Thymus (tissue), 11 donors: ENCODE results near the gene TMEM132D. TPM values are rescaled to one million over a fixed set of nuclear protein-coding genes. Genes with fewer than 3 reads are reported as not detected.

Experiments
- DNase-seq, 9 donors: peaks; one replicate each; pipeline ENCODE4 v3.0.0-alpha.2; 2013; ENCODE audit warnings: low spot score in 9 of 9, low read depth in 6 of 9, missing footprints in 1 of 9
- H3K27ac ChIP-seq, 2 donors: one replicate each; pipeline ENCODE4 v1.5.1; 2013; ENCODE audit warnings: control low read depth in 1 of 2, low read depth in 1 of 2, low read length in 1 of 2, mild to moderate bottlenecking in 1 of 2, moderate library complexity in 1 of 2
- H3K27me3 ChIP-seq, 2 donors: one replicate each; pipeline ENCODE4 v1.5.1; 2013; ENCODE audit warnings: low read length in 1 of 2; ENCODE audit not compliant: control insufficient read depth in 2 of 2, insufficient read depth in 1 of 2
- H3K36me3 ChIP-seq, 2 donors: one replicate each; pipeline ENCODE4 v1.5.1; 2013; ENCODE audit warnings: low read length in 1 of 2, mild to moderate bottlenecking in 1 of 2, moderate library complexity in 1 of 2; ENCODE audit not compliant: control insufficient read depth in 2 of 2, insufficient read depth in 2 of 2
- H3K4me1 ChIP-seq, 2 donors: one replicate each; pipeline ENCODE4 v1.5.1; 2013; ENCODE audit warnings: low read length in 2 of 2; ENCODE audit not compliant: control insufficient read depth in 2 of 2, insufficient read depth in 2 of 2
- H3K4me3 ChIP-seq, 2 donors: one replicate each; pipeline ENCODE4 v1.5.1; 2013; ENCODE audit warnings: low read length in 2 of 2, control low read depth in 1 of 2, mild to moderate bottlenecking in 1 of 2
- H3K9me3 ChIP-seq, 2 donors: one replicate each; pipeline ENCODE4 v1.5.1; 2013; ENCODE audit warnings: low read length in 1 of 2, mild to moderate bottlenecking in 1 of 2; ENCODE audit not compliant: control insufficient read depth in 2 of 2, insufficient read depth in 1 of 2
- WGBS: extraction: QIAGEN DNeasy Blood & Tissue Kit; methylation state at CpG from one replicate; pipeline ENCODE4 v1.1.7; 2013; 5-methylcytosine and 5-hydroxymethylcytosine counted together
- polyA plus RNA-seq: library from polyadenylated mRNA; stranded (reverse); fragments of 200-250 nt; gene quantifications from one replicate; pipeline ENCODE4 v1.2.3, GENCODE V29; 2013
- total RNA-seq: library from RNA; stranded (reverse); fragments of 120-200 nt; gene quantifications from one replicate; pipeline ENCODE4 v1.2.4, GENCODE V29; 2013
- donor health status: healthy.

Gene TMEM132D
- total and polyA plus RNA-seq, 2 donors, result 0.02 TPM; not detected in 1

DNA sequence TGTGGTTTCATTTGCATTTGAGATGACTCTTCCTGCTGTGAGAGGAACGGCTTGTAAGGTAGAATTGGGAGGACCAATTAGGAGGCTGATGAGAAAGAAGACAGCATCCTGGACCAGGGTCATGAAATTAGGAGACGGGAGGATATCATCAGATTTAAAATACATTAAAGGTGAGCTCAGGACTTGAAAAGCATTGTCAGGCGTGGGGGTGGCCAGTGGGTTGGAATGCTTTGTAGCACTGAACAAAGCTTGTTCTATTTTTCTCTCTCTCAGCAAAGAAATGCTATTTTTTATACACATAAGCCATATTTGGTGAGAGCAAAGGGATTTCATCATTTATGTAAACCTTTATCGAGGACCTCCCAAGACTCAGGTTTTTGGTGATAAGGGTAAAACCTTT, 157.5 kb downstream of the TMEM132D start:
- Histone ChIP-seq H3K9me3 (peaks cover 0 to 6% of the 10 kb centered on the region in 2 donors), H3K27me3 (no peaks in the 10 kb centered on the region), H3K27ac (no peak overlapping the region), H3K36me3 (no peaks in the 10 kb centered on the region), H3K4me3 (no peak overlapping the region), H3K4me1 (no peaks in the 10 kb centered on the region)
- 85% methylated on average over 4 of the region's 4 CpGs for WGBS
- DNase-seq, result no peak

DNA sequence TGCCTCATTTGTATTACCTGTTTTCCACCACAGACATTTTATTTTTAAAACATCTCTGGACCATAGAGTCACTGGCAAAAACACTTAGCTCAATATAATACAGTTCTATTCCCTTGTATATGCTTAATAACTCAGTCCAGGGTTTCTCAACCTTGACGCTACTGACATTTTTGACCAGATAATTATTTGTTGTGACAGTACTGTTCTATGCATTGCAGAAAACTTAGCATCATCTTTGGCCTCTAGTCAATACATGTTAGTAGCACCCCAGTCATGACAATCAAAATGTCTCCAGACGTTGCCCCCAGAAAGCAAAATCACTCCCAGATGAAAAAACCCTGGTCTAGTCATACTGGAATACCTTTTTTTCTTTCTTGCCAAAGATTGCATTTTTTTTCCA, 174.7 kb downstream of the TMEM132D start:
- peaks cover 0 to 13% of the 10 kb centered on the region in 2 donors for H3K9me3 ChIP-seq
- no peaks in the 10 kb centered on the region for H3K4me1 ChIP-seq
- no peak overlapping the region for H3K27ac ChIP-seq
- H3K36me3 ChIP-seq, result no peaks in the 10 kb centered on the region
- no peaks in the 10 kb centered on the region for H3K27me3 ChIP-seq
- WGBS, result 87% methylated on average over 2 of the region's 2 CpGs
- no peak overlapping the region for H3K4me3 ChIP-seq
- DNase-seq, result no peak

DNA sequence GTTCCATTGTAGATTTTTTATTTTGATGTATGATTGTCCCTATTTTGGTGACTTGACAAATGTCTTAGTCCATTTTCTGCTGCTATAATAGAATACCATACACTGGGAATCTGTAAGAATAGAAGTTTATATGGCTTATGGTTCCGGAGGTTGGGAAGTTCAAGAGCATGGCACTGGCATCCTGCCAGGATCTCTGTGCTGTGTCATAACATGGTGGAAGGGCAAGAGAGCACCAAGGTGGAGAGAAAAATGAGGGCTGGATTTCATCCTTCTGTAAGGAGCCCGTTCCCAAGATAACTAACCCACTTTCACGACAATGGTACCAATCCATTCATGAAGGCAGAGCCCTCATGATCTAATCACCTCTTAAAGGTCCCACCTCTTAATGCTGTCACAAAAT, 176.7 kb downstream of the TMEM132D start:
- H3K4me1 ChIP-seq, result no peaks in the 10 kb centered on the region
- no peak overlapping the region for H3K27ac ChIP-seq
- H3K36me3 ChIP-seq, result no peaks in the 10 kb centered on the region
- no peak overlapping the region for H3K4me3 ChIP-seq
- no peak for DNase-seq
- H3K9me3 ChIP-seq, result peaks cover 0 to 10% of the 10 kb centered on the region in 2 donors
- WGBS, result 96% methylated on average over 3 of the region's 3 CpGs
- H3K27me3 ChIP-seq, result no peaks in the 10 kb centered on the region

DNA sequence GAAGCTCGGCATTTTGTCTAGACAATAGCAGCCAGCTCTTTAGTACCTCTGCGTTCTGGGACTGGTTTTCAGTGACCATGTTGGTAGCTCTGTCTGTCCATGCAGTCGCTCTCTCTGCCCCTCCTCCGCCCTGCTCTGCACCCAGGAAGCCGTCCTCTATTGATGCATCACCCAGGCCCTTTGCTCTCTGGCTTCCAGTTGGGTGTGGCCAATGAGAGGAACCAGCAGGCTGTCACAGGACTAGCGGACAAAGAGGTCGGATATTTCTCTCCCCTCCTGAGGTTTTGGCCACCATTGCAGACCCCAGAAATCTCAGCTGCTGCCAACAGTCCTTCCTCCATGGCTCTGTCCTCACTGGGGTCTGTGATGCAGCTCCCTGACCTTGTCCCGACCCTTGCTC, 180.6 kb downstream of the TMEM132D start:
- WGBS, result 88% methylated on average over 8 of the region's 8 CpGs
- H3K27me3 ChIP-seq, result no peaks in the 10 kb centered on the region
- no peak overlapping the region for H3K4me3 ChIP-seq
- peaks cover 0 to 14% of the 10 kb centered on the region in 2 donors for H3K9me3 ChIP-seq
- DNase-seq, result no peak
- H3K27ac ChIP-seq, result no peak overlapping the region
- no peaks in the 10 kb centered on the region for H3K36me3 ChIP-seq
- H3K4me1 ChIP-seq, result no peaks in the 10 kb centered on the region

DNA sequence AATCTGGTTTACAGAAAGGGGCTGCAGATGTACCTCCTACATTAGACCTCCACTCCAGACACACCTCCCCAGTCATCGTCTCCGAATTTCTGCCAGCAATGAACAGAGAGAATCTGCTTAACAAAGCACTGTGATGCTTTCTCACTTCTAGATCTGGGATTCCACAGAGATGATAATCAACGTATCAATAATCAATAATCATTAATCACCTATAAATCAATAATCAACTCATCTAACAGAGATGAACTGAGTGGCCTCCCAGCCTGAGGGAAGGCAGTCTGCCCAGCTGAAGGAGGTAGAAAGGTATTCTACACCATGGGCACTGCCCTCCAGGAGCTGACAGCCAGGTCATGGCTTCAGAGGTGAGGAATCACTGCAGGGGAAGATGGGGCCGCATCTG, 183.2 kb downstream of the TMEM132D start:
- no peaks in the 10 kb centered on the region for H3K27me3 ChIP-seq
- 93% methylated on average over 4 of the region's 4 CpGs for WGBS
- H3K27ac ChIP-seq, result no peak overlapping the region
- no peaks in the 10 kb centered on the region for H3K4me1 ChIP-seq
- H3K9me3 ChIP-seq, result peaks cover 0 to 14% of the 10 kb centered on the region in 2 donors
- H3K36me3 ChIP-seq, result no peaks in the 10 kb centered on the region
- H3K4me3 ChIP-seq, result no peak overlapping the region
- DNase-seq, result no peak

DNA sequence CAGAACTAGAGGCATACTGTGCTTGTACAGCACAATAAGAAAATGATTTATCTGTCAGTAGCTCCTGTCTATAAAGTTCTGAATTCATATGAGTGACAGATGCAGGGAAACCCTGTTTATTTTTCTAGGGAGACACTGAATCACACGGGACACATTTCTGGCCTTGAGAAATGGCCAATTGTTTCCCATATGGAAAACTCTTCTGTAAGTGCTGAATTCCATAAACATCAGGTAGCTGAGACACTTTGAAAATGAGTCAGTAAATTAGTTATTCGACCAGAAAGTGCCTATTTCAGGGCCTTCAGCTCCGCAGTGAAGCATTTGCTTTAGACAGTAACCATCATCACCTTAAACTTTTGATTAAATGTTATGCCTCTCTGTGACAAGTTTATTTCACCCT, 184.4 kb downstream of the TMEM132D start:
- no peaks in the 10 kb centered on the region for H3K4me1 ChIP-seq
- H3K27me3 ChIP-seq, result no peaks in the 10 kb centered on the region
- no peak for DNase-seq
- peaks cover 0 to 14% of the 10 kb centered on the region in 2 donors for H3K9me3 ChIP-seq
- H3K27ac ChIP-seq, result no peak overlapping the region
- no peaks in the 10 kb centered on the region for H3K36me3 ChIP-seq
- H3K4me3 ChIP-seq, result no peak overlapping the region
- 52% methylated on average over 3 of the region's 3 CpGs for WGBS

DNA sequence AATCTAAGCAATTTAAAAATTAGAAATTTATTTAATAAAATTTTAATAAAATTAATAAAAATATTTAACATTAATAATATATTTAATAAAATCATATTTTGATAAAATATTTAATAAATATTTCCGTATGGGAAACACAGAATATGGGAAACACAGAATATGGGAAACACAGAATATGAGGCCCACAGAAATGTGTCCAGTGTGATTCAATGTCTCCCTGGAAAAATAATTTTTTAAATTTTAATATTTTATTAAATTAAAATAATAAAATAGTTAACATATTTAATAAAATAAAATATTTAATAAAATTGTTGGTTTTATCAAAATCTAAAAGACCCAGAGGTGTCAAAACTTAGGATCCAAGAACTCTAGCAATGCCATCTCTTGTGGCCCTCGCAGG, 186.4 kb downstream of the TMEM132D start:
- Histone ChIP-seq H3K27ac (no peak overlapping the region), H3K9me3 (peaks cover 0 to 15% of the 10 kb centered on the region in 2 donors), H3K27me3 (no peaks in the 10 kb centered on the region), H3K4me1 (no peaks in the 10 kb centered on the region), H3K36me3 (no peaks in the 10 kb centered on the region), H3K4me3 (no peak overlapping the region)
- DNase-seq, result no peak
- WGBS, result 93% methylated on average over 2 of the region's 2 CpGs

DNA sequence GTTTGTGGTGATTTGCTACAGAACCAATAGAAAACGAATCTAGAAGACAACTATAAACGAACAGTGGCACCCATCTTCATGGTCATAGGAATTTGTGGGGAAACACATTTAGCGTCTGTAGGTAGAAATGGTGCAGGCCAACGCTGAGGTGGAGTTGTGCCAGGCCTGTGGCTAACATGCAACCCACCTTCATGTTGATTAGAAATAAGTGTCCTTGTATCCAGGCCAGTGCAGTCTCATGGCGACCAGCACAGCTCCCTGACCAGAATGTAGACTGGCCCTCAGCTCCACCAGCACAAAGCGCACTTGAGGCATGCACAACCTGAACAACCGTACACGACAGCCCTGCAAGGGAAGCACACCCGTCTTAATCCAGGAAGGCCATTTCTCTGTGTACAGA, 187.0 kb downstream of the TMEM132D start:
- no peaks in the 10 kb centered on the region for H3K36me3 ChIP-seq
- H3K27ac ChIP-seq, result no peak overlapping the region
- DNase-seq, result no peak
- 93% methylated on average over 9 of the region's 9 CpGs for WGBS
- H3K27me3 ChIP-seq, result no peaks in the 10 kb centered on the region
- H3K4me3 ChIP-seq, result no peak overlapping the region
- H3K9me3 ChIP-seq, result peaks cover 0 to 14% of the 10 kb centered on the region in 2 donors
- no peaks in the 10 kb centered on the region for H3K4me1 ChIP-seq

DNA sequence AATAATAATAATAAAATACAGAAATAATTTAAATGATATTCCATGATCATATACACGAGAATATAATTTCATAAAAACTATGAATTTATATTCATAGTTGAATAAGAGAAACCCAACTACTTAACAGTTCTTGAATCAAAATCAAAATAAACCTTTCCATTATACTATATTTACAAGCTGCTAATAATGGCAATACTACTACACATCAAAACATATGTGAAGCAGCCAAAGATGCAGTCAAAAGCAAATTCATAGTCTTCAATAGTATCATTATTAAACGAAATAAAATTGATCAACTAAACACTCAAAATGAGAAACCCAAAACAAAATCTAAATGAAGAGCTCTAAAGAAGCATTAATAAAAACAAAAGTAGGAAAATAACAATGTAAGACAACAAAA, 197.1 kb downstream of the TMEM132D start:
- H3K9me3 ChIP-seq, result peaks cover 3 to 15% of the 10 kb centered on the region in 2 donors
- WGBS, result 90% methylated on average over 2 of the region's 2 CpGs
- DNase-seq, result no peak
- no peak overlapping the region for H3K27ac ChIP-seq
- no peak overlapping the region for H3K4me3 ChIP-seq
- H3K4me1 ChIP-seq, result no peaks in the 10 kb centered on the region
- H3K27me3 ChIP-seq, result no peaks in the 10 kb centered on the region
- H3K36me3 ChIP-seq, result no peaks in the 10 kb centered on the region
